H1 (cell line): ENCODE results near the gene CTSW. TPM values are rescaled to one million over a fixed set of nuclear protein-coding genes. Genes with fewer than 3 reads are reported as not detected.

ENCODE experiments used
- CTCF ChIA-PET: fragments of 300-600 bp; sonication (Branson Sonifier 250); formaldehyde crosslinking; loops from one replicate; lab custom pipeline; 2021; ENCODE audit not compliant: partially characterized antibody; lab: Charles Lee
- POLR2A ChIA-PET: fragments of 300-600 bp; sonication (Branson Sonifier 250); formaldehyde crosslinking; loops from one replicate; lab custom pipeline; 2021; ENCODE audit warnings: inconsistent platforms; ENCODE audit not compliant: partially characterized antibody; lab: Charles Lee
- DNase-seq, 2 experiments: peaks; one replicate each; pipeline versions ENCODE4 v3.0.0 to v3.0.0-alpha.2; 2010 to 2022; ENCODE audit warnings: low spot score in 2 of 2, low read depth in 1 of 2, mixed read lengths in 1 of 2
- FAIRE-seq: peaks from 2 replicates; lab custom pipeline; 2011; peaks lifted over from hg19 to GRCh38; lab: Jason Lieb, UNC
- H2AFZ ChIP-seq: 2 replicates; pipeline ENCODE4 v1.8.1; 2012; ENCODE audit warnings: low read length, inconsistent platforms
- H2AK5ac ChIP-seq: 2 replicates; pipeline ENCODE4 v1.6.1; 2013; ENCODE audit warnings: low read depth, low read length
- H2BK120ac ChIP-seq: replicated peaks from 2 replicates; pipeline ENCODE3; 2013; ENCODE audit warnings: low read depth, low read length, inconsistent platforms
- H2BK12ac ChIP-seq: 2 replicates; pipeline ENCODE4 v1.6.1; 2013; ENCODE audit warnings: low read depth, low read length
- H2BK15ac ChIP-seq: 2 replicates; pipeline ENCODE4 v1.6.1; 2013; ENCODE audit warnings: low read length
- H2BK20ac ChIP-seq: 2 replicates; pipeline ENCODE4 v1.6.1; 2013; ENCODE audit warnings: low read length
- H2BK5ac ChIP-seq: 2 replicates; pipeline ENCODE4 v1.6.1; 2013; ENCODE audit warnings: low read depth, low read length
- H3K14ac ChIP-seq: 2 replicates; pipeline ENCODE4 v1.6.1; 2013; ENCODE audit warnings: inconsistent platforms; ENCODE audit not compliant: insufficient read length
- H3K18ac ChIP-seq: 2 replicates; pipeline ENCODE4 v1.6.1; 2013; ENCODE audit warnings: low read length; ENCODE audit errors: extremely low read depth
- H3K23ac ChIP-seq: 2 replicates; pipeline ENCODE4 v1.6.1; 2013; ENCODE audit warnings: inconsistent platforms; ENCODE audit not compliant: insufficient read length
- H3K23me2 ChIP-seq: 2 replicates; pipeline ENCODE4 v1.6.1; 2013; ENCODE audit warnings: low read depth, low read length
- H3K27ac ChIP-seq: 2 replicates; pipeline ENCODE4 v1.6.1; 2011; ENCODE audit warnings: low read depth, low read length, inconsistent platforms
- H3K27me3 ChIP-seq, 4 experiments: replicated peaks in 1 of 4; 1 replicate in 1 of 4; 2 replicates in 3 of 4; pipeline versions ENCODE4 v1.6.1 to v1.8.1; 2011 to 2013; ENCODE audit warnings: low read length in 3 of 4, mild to moderate bottlenecking in 3 of 4, inconsistent platforms in 2 of 4, mixed read lengths in 2 of 4, moderate library complexity in 1 of 4; ENCODE audit not compliant: control insufficient read depth in 3 of 4, insufficient read depth in 3 of 4; ENCODE audit errors: extremely low read depth in 1 of 4
- H3K36me3 ChIP-seq, 4 experiments: 2 replicates each; pipeline versions ENCODE4 v1.6.1 to v1.8.1; 2011 to 2013; ENCODE audit warnings: mild to moderate bottlenecking in 4 of 4, low read length in 3 of 4, moderate library complexity in 2 of 4, control low read depth in 1 of 4, inconsistent platforms in 1 of 4; ENCODE audit not compliant: insufficient read depth in 4 of 4, control insufficient read depth in 2 of 4
- H3K4ac ChIP-seq: replicated peaks from 2 replicates; pipeline ENCODE3; 2013; ENCODE audit warnings: low read length, low read depth, mixed read lengths, inconsistent platforms; ENCODE audit not compliant: insufficient read length
- H3K4me1 ChIP-seq, 4 experiments: replicated peaks in 1 of 4; 1 replicate in 1 of 4; 2 replicates in 3 of 4; pipeline versions ENCODE4 v1.6.1 to v1.8.1; 2011 to 2013; ENCODE audit warnings: low read length in 3 of 4, inconsistent platforms in 2 of 4, mixed read lengths in 1 of 4; ENCODE audit not compliant: insufficient read depth in 4 of 4, control insufficient read depth in 3 of 4
- H3K4me2 ChIP-seq, 2 experiments: 2 replicates each; pipeline versions ENCODE4 v1.6.1 to v1.8.1; 2011 to 2013; ENCODE audit warnings: low read depth in 2 of 2, low read length in 2 of 2, control low read depth in 1 of 2, inconsistent platforms in 1 of 2, mild to moderate bottlenecking in 1 of 2; ENCODE audit not compliant: insufficient read depth in 1 of 2
- H3K4me3 ChIP-seq, 4 experiments: fragments of 200-600, 300-600 bp in 1 of 4; sonication (generic), shearing (Covaris generic), sonication (Bioruptor Twin) in 1 of 4; 2 replicates each; pipeline versions ENCODE4 v1.5.1 to v1.8.1; 2011 to 2016; ENCODE audit warnings: low read length in 4 of 4, low read depth in 3 of 4, control low read depth in 2 of 4, inconsistent platforms in 2 of 4, mild to moderate bottlenecking in 2 of 4, mixed read lengths in 1 of 4, moderate library complexity in 1 of 4; ENCODE audit not compliant: insufficient read depth in 2 of 4; ENCODE audit errors: extremely low read depth in 1 of 4
- H3K56ac ChIP-seq: replicated peaks from 2 replicates; pipeline ENCODE3; 2013; ENCODE audit warnings: low read depth, mild to moderate bottlenecking, mixed read lengths, low read length, inconsistent platforms; ENCODE audit not compliant: insufficient read length
- H3K79me1 ChIP-seq: 2 replicates; pipeline ENCODE4 v1.6.1; 2013; ENCODE audit warnings: low read depth, low read length, control low read depth
- H3K79me2 ChIP-seq, 2 experiments: 2 replicates each; pipeline versions ENCODE4 v1.6.1 to v1.8.1; 2012 to 2013; ENCODE audit warnings: low read length in 2 of 2, mild to moderate bottlenecking in 2 of 2, inconsistent platforms in 1 of 2; ENCODE audit not compliant: insufficient read depth in 2 of 2, control insufficient read depth in 1 of 2
- H3K9ac ChIP-seq, 4 experiments: replicated peaks in 1 of 4; 1 replicate in 1 of 4; 2 replicates in 3 of 4; pipeline versions ENCODE4 v1.6.1 to v1.8.1; 2011 to 2013; ENCODE audit warnings: low read depth in 3 of 4, low read length in 3 of 4, control low read depth in 2 of 4, mild to moderate bottlenecking in 2 of 4, moderate library complexity in 2 of 4, inconsistent platforms in 1 of 4; ENCODE audit errors: extremely low read depth in 1 of 4
- H3K9me3 ChIP-seq, 2 experiments: 2 replicates each; pipeline versions ENCODE4 v1.6.1 to v1.8.1; 2012 to 2013; ENCODE audit warnings: mild to moderate bottlenecking in 2 of 2, moderate library complexity in 2 of 2, control low read depth in 1 of 2, inconsistent platforms in 1 of 2, low read depth in 1 of 2, low read length in 1 of 2, mixed read lengths in 1 of 2; ENCODE audit not compliant: insufficient read depth in 2 of 2
- H4K20me1 ChIP-seq, 2 experiments: replicated peaks in 1 of 2; 2 replicates each; pipeline versions ENCODE3 to v1.8.1; 2011 to 2013; ENCODE audit warnings: inconsistent platforms in 2 of 2, low read length in 2 of 2, mild to moderate bottlenecking in 1 of 2; ENCODE audit not compliant: insufficient read depth in 2 of 2, control insufficient read depth in 1 of 2
- H4K5ac ChIP-seq: 2 replicates; pipeline ENCODE4 v1.6.1; 2013; ENCODE audit warnings: low read length, low read depth, mixed read lengths, inconsistent platforms; ENCODE audit not compliant: insufficient read length
- H4K8ac ChIP-seq: 2 replicates; pipeline ENCODE4 v1.8.0; 2013; ENCODE audit warnings: mild to moderate bottlenecking, moderate library complexity, low read length, inconsistent platforms; ENCODE audit not compliant: insufficient read depth; ENCODE audit errors: extremely low read depth
- H4K91ac ChIP-seq: replicated peaks from 2 replicates; pipeline ENCODE3; 2013; ENCODE audit warnings: low read length, mixed read lengths, inconsistent platforms; ENCODE audit not compliant: insufficient read length
- ASH2L ChIP-seq: fragments of 200-600, 300-600 bp; sonication (generic); IDR thresholded peaks from one replicate; pipeline ENCODE4 v1.7.1; 2017; ENCODE audit warnings: low read length
- BCL11A ChIP-seq, 2 experiments: IDR thresholded peaks; one replicate each; pipeline ENCODE4 v1.6.1; 2011; ENCODE audit warnings: low read depth in 2 of 2, low read length in 2 of 2, mild to moderate bottlenecking in 2 of 2
- JUND ChIP-seq: IDR thresholded peaks from 2 replicates; pipeline ENCODE4 v1.6.1; 2011; ENCODE audit warnings: mild to moderate bottlenecking, improper control_type of control experiment, low read length
- KDM4A ChIP-seq: IDR thresholded peaks from one replicate; pipeline ENCODE4 v1.7.1; 2012; ENCODE audit warnings: low read depth, mild to moderate bottlenecking, moderate library complexity, low read length, inconsistent platforms; ENCODE audit not compliant: severe bottlenecking
- POLR2AphosphoS5 ChIP-seq: IDR thresholded peaks from 2 replicates; pipeline ENCODE4 v1.6.1; 2011; ENCODE audit warnings: low read depth, low read length
- RAD21 ChIP-seq, 2 experiments: IDR thresholded peaks in 1 of 2; conservative IDR thresholded peaks in 1 of 2; 2 replicates each; pipeline ENCODE4 v1.6.1; 2011; ENCODE audit warnings: low read depth in 2 of 2, low read length in 2 of 2, improper control_type of control experiment in 1 of 2, inconsistent platforms in 1 of 2, mild to moderate bottlenecking in 1 of 2, moderate library complexity in 1 of 2
- RXRA ChIP-seq: IDR thresholded peaks from 2 replicates; pipeline ENCODE4 v1.6.1; 2011; ENCODE audit warnings: low read depth, mild to moderate bottlenecking, low read length, moderate library complexity; ENCODE audit not compliant: insufficient read depth
- SRF ChIP-seq: IDR thresholded peaks from 2 replicates; pipeline ENCODE4 v1.6.1; 2011; ENCODE audit warnings: mild to moderate bottlenecking, low read depth, low read length, moderate library complexity
- ZNF274 ChIP-seq: IDR thresholded peaks from 2 replicates; pipeline ENCODE4 v1.7.0; 2012; ENCODE audit warnings: low read length, borderline replicate concordance; ENCODE audit errors: extremely low read depth
- WGBS, 2 experiments: shearing (Covaris generic) in 1 of 2; methylation state at CpG; one replicate each; pipeline versions ENCODE4 v1.1.6 to v1.1.7; 2013 to 2015; ENCODE audit warnings: low lambda C conversion rate in 2 of 2, mixed read lengths in 2 of 2, inconsistent platforms in 1 of 2, low coverage in 1 of 2, missing lambda C conversion rate in 1 of 2; ENCODE audit not compliant: insufficient replicate concordance in 2 of 2, insufficient coverage in 1 of 2, insufficient read length in 1 of 2; ENCODE audit errors: extremely low coverage in 1 of 2, missing lambda C conversion rate in 1 of 2; 5-methylcytosine and 5-hydroxymethylcytosine counted together
- polyA plus RNA-seq, 7 experiments: library from polyadenylated mRNA; depleted of rRNA in 3 of 7; stranded (reverse) in 5 of 7; unstranded in 2 of 7; fragments of >200 nt in 5 of 7; fragments of 200-250 nt in 2 of 7; gene quantifications; 1 replicate in 5 of 7; 2 replicates in 1 of 7; 4 replicates in 1 of 7; pipeline versions ENCODE4 v1.2.1 to v1.2.3, GENCODE V29; 2011 to 2013; ENCODE audit warnings: missing spikeins in 2 of 7, mixed read lengths in 2 of 7
- total RNA-seq: library from RNA; stranded (reverse); fragmentation: NEBNext Ultra II Directional; extraction: Animal tissue kit (Norgen Biotek cat#: 25700); gene quantifications from 2 replicates; pipeline ENCODE4 v1.2.1, GENCODE V29; 2021
- TF ChIP-seq, protein P1 (sequence below): IDR thresholded peaks from 2 replicates; pipeline ENCODE4 v1.6.1; 2012; ENCODE audit warnings: inconsistent platforms

The CTSW gene
- total and polyA plus RNA-seq, 2 of the 8 experiments (the other 6 are each of a cell fraction or from before 2014, with no cell fraction given), result not detected

DNA sequence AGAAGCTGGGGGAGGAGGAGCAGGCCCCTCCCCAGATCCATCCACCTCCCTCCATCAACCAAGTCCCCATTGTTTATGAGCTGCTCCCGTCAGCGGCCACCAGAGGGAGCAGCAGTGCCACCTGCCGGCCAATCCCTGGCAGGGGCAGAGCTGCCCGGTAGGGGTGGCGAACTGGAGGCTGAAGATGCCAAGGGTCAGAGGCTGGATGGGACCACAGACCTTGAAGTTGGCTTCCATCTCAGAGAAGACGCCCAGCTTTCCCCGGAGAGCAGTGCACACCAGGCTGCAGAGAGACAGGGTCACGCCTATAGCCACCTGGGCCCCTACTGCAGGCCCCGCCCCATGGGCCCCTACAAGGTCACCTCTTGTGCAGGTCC is 5.1 kb downstream of the CTSW start:
- peaks cover 0 to 12% (median 7%) of the 10 kb centered on the region in 4 experiments; a peak in 5 of 7 replicates for H3K4me1 ChIP-seq
- DNase-seq, result peak in 1 of 2 experiments; percentile 90
- H3K14ac ChIP-seq, result no peak overlapping the region
- H4K91ac ChIP-seq, result no peak overlapping the region
- no peak overlapping the region for H2AFZ ChIP-seq
- H3K79me2 ChIP-seq, result peaks cover 0 to 4% of the 10 kb centered on the region in 2 experiments; a peak in 1 of 4 replicates
- H3K9me3 ChIP-seq, result no peaks in the 10 kb centered on the region
- ChIA-PET CTCF (interaction anchor here (0.6 to 19.6 kb wide), 63 partner anchors 7 to 1557 kb away, joined by 3 to 283 read pairs (median 4); partner anchors contain the start of genes BANF1, CATSPER1, CCDC85B and CFL1), POLR2A (interaction anchor here (0.6 to 39.7 kb wide), 3 partner anchors 25 to 167 kb away, joined by 3 to 1071 read pairs (median 4); partner anchors contain the start of genes CFL1, EFEMP2 and MUS81)
- no peak overlapping the region for H3K56ac ChIP-seq
- H2BK20ac ChIP-seq, result no peak overlapping the region
- H2BK120ac ChIP-seq, result no peak overlapping the region
- no peak overlapping the region for H3K18ac ChIP-seq
- peaks cover 0 to 4% (median 3%) of the 10 kb centered on the region in 4 experiments; a peak in 6 of 7 replicates for H3K27me3 ChIP-seq
- no peak overlapping the region for H3K4me3 ChIP-seq
- no peak overlapping the region for H3K23ac ChIP-seq
- no peak overlapping the region for H2AK5ac ChIP-seq
- WGBS, 2 experiments, result 37% methylated on average over 9 of the region's 9 CpGs; no CpG with 5 or more reads in 1 of the 2 experiments
- no peak overlapping the region for H3K27ac ChIP-seq
- no peak overlapping the region for H3K4me2 ChIP-seq
- H4K20me1 ChIP-seq, result peaks cover 6 to 7% of the 10 kb centered on the region in 2 experiments
- H3K23me2 ChIP-seq, result peaks cover 12% of the 10 kb centered on the region
- no peak overlapping the region for H2BK12ac ChIP-seq
- peaks cover 8 to 22% (median 18%) of the 10 kb centered on the region in 4 experiments; a peak in 7 of 8 replicates for H3K36me3 ChIP-seq
- no peak overlapping the region for H3K9ac ChIP-seq
- no peak overlapping the region for H4K8ac ChIP-seq
- no peak overlapping the region for H2BK15ac ChIP-seq
- no peak overlapping the region for H3K4ac ChIP-seq
- H2BK5ac ChIP-seq, result no peak overlapping the region
- no peak overlapping the region for H4K5ac ChIP-seq
- H3K79me1 ChIP-seq, result no peaks in the 10 kb centered on the region
- FAIRE-seq, result peak; percentile 58
- TF ChIP-seq ASH2L (no peak), RXRA (no peak), ZNF274 (no peak), RAD21 (IDR thresholded peaks at IDR 0.05 in 1 of 2, conservative IDR thresholded peaks at IDR 0.05 in 1 of 2; ENCODE audit: low read depth in 2 of 2, low read length in 2 of 2) (peak; percentile 81 to 91), POLR2AphosphoS5 (0 out of 2 replicates have a peak, but pooled peaks have one; percentile 24), BCL11A (IDR thresholded peaks at IDR 0.05; ENCODE audit: low read depth in 2 of 2, low read length in 2 of 2) (no peak), KDM4A (no peak), JUND (no peak), SRF (peak; percentile 32; the same call in 1 of the 2 replicates)
- TF ChIP-seq, protein P1, sequence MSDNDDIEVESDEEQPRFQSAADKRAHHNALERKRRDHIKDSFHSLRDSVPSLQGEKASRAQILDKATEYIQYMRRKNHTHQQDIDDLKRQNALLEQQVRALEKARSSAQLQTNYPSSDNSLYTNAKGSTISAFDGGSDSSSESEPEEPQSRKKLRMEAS, result no peak
